ENCODE measurements around the gene TTC28.

GRCh38 chr22:28710576-28711191 lies 31.0 kb upstream of the TTC28 start:
- TF ChIP-seq, protein P1, sequence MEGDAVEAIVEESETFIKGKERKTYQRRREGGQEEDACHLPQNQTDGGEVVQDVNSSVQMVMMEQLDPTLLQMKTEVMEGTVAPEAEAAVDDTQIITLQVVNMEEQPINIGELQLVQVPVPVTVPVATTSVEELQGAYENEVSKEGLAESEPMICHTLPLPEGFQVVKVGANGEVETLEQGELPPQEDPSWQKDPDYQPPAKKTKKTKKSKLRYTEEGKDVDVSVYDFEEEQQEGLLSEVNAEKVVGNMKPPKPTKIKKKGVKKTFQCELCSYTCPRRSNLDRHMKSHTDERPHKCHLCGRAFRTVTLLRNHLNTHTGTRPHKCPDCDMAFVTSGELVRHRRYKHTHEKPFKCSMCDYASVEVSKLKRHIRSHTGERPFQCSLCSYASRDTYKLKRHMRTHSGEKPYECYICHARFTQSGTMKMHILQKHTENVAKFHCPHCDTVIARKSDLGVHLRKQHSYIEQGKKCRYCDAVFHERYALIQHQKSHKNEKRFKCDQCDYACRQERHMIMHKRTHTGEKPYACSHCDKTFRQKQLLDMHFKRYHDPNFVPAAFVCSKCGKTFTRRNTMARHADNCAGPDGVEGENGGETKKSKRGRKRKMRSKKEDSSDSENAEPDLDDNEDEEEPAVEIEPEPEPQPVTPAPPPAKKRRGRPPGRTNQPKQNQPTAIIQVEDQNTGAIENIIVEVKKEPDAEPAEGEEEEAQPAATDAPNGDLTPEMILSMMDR (IDR thresholded peaks at IDR 0.05) = no peak
- no peak for TF ChIP-seq POLR2A (IDR thresholded peaks at IDR 0.05)
- no peak for TF ChIP-seq EP300 (IDR thresholded peaks at IDR 0.05)

Data from gastroesophageal sphincter (tissue), 3 donors.